ENCODE results near the gene INHBC.

GRCh38 chr12:57481671-57482070 is 47.1 kb downstream of the INHBC start:
- TF ChIP-seq CTCF (IDR thresholded peaks at IDR 0.05) (no peak), POLR2A (IDR thresholded peaks at IDR 0.05) (no peak)
